NCI-H128 (cell line): ENCODE data around the gene TNFSF15.
A peak's percentile ranks its signal among the peaks of the same experiment; 100 is the strongest.
"Not testable (repeated sequence)": the region's sequence is repeated elsewhere in the genome, so short reads cannot be mapped to it uniquely, and the experiment has no call there.

ENCODE experiments used
- DNase-seq: peaks from one replicate; lab custom pipeline; 2025; ENCODE audit not compliant: unreplicated experiment; lab: John Stamatoyannopoulos, UW

The TNFSF15 gene

GRCh38 chr9:114756920-114757319 lies 48.9 kb downstream of the TNFSF15 start:
- DNase-seq, result no peak

- DNase-seq, result no peak
Measured at GRCh38 chr9:114754581-114754980, 51.3 kb downstream of the TNFSF15 start.

GRCh38 chr9:114746591-114747346 lies 59.1 kb downstream of the TNFSF15 start:
- DNase-seq, result peak; percentile 7

- no peak for DNase-seq
Measured at GRCh38 chr9:114745879-114746550, 59.8 kb downstream of the TNFSF15 start.

- no peak for DNase-seq
Measured at GRCh38 chr9:114745108-114745848, 60.6 kb downstream of the TNFSF15 start.

- no peak for DNase-seq
Measured at GRCh38 chr9:114743446-114743845, 62.4 kb downstream of the TNFSF15 start.

- DNase-seq, result no peak
Measured at GRCh38 chr9:114742947-114743346, 62.9 kb downstream of the TNFSF15 start.

GRCh38 chr9:114741521-114741920 lies 64.3 kb downstream of the TNFSF15 start:
- not testable (repeated sequence) for DNase-seq

GRCh38 chr9:114738581-114739316 lies 67.1 kb downstream of the TNFSF15 start:
- DNase-seq, result peak; percentile 28

- DNase-seq, result no peak
Measured at GRCh38 chr9:114737847-114738246, 68.0 kb downstream of the TNFSF15 start.

GRCh38 chr9:114737118-114737517 lies 68.7 kb downstream of the TNFSF15 start:
- DNase-seq, result no peak

GRCh38 chr9:114735704-114736103 lies 70.1 kb downstream of the TNFSF15 start:
- DNase-seq, result no peak

GRCh38 chr9:114735139-114735538 lies 70.7 kb downstream of the TNFSF15 start:
- not testable (repeated sequence) for DNase-seq
